Lower leg skin (tissue), 3 donors: ENCODE data around the gene CDH13.

ENCODE experiments used
- POLR2A ChIP-seq, 2 donors: fragments of 450-650 bp; IDR thresholded peaks; one replicate each; pipeline ENCODE4 v1.6.1; 2016 to 2017; ENCODE audit warnings: antibody characterized with exemption in 2 of 2, mild to moderate bottlenecking in 1 of 2, moderate library complexity in 1 of 2
- TF ChIP-seq, protein P1 (sequence below), 3 donors: fragments of 450-650 bp; IDR thresholded peaks; one replicate each; pipeline ENCODE4 v1.5.1; 2016; ENCODE audit warnings: antibody characterized with exemption in 3 of 3, mild to moderate bottlenecking in 3 of 3, moderate library complexity in 2 of 3

GRCh38 chr16:83797013-83797412, 1170.2 kb downstream of the CDH13 start:
- TF ChIP-seq, protein P1, sequence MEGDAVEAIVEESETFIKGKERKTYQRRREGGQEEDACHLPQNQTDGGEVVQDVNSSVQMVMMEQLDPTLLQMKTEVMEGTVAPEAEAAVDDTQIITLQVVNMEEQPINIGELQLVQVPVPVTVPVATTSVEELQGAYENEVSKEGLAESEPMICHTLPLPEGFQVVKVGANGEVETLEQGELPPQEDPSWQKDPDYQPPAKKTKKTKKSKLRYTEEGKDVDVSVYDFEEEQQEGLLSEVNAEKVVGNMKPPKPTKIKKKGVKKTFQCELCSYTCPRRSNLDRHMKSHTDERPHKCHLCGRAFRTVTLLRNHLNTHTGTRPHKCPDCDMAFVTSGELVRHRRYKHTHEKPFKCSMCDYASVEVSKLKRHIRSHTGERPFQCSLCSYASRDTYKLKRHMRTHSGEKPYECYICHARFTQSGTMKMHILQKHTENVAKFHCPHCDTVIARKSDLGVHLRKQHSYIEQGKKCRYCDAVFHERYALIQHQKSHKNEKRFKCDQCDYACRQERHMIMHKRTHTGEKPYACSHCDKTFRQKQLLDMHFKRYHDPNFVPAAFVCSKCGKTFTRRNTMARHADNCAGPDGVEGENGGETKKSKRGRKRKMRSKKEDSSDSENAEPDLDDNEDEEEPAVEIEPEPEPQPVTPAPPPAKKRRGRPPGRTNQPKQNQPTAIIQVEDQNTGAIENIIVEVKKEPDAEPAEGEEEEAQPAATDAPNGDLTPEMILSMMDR (IDR thresholded peaks at IDR 0.05): no peak
- TF ChIP-seq POLR2A (IDR thresholded peaks at IDR 0.05): no peak
